Mesenchymal stem cell (in vitro differentiated cells and primary cell): ENCODE data around the gene MYCT1.

Experiments used
- DNase-seq: peaks from one replicate; pipeline ENCODE4 v3.0.0-alpha.2; 2013
- H2AFZ ChIP-seq: one replicate; pipeline ENCODE4 v1.6.1; 2013; ENCODE audit warnings: low read depth, mild to moderate bottlenecking, control low read depth, inconsistent platforms, low read length, moderate library complexity
- H2AK5ac ChIP-seq: 2 replicates; pipeline ENCODE4 v1.6.1; 2013; ENCODE audit warnings: low read length, moderate library complexity, mild to moderate bottlenecking, inconsistent platforms; ENCODE audit not compliant: severe bottlenecking
- H2BK120ac ChIP-seq: one replicate; pipeline ENCODE4 v1.6.1; 2013; ENCODE audit warnings: low read depth, mild to moderate bottlenecking, inconsistent platforms, low read length, moderate library complexity
- H2BK12ac ChIP-seq, 2 experiments: one replicate each; pipeline ENCODE4 v1.6.1; 2013; ENCODE audit warnings: inconsistent platforms in 2 of 2, low read length in 2 of 2, mild to moderate bottlenecking in 2 of 2, moderate library complexity in 2 of 2, control low read depth in 1 of 2
- H2BK15ac ChIP-seq: one replicate; pipeline ENCODE4 v1.6.1; 2013; ENCODE audit warnings: mild to moderate bottlenecking, low read depth, inconsistent platforms; ENCODE audit not compliant: poor library complexity, severe bottlenecking
- H2BK5ac ChIP-seq: 2 replicates; pipeline ENCODE4 v1.6.1; 2013; ENCODE audit warnings: low read depth, mild to moderate bottlenecking, low read length, control low read depth, inconsistent platforms; ENCODE audit not compliant: poor library complexity, severe bottlenecking
- H3K14ac ChIP-seq, 2 experiments: one replicate each; pipeline ENCODE4 v1.6.1; 2013; ENCODE audit warnings: inconsistent platforms in 2 of 2, low read length in 2 of 2, control low read depth in 1 of 2, mild to moderate bottlenecking in 1 of 2, moderate library complexity in 1 of 2
- H3K18ac ChIP-seq, 2 experiments: one replicate each; pipeline ENCODE4 v1.6.1; 2013; ENCODE audit warnings: inconsistent platforms in 2 of 2, low read length in 2 of 2, control low read depth in 1 of 2, low read depth in 1 of 2, mild to moderate bottlenecking in 1 of 2
- H3K23ac ChIP-seq, 2 experiments: one replicate each; pipeline ENCODE4 v1.6.1; 2013; ENCODE audit warnings: inconsistent platforms in 2 of 2, low read length in 2 of 2, mild to moderate bottlenecking in 2 of 2, moderate library complexity in 2 of 2, control low read depth in 1 of 2
- H3K27ac ChIP-seq: 2 replicates; pipeline ENCODE4 v1.5.1; 2013; ENCODE audit warnings: mild to moderate bottlenecking, moderate library complexity, low read length, control low read depth, inconsistent platforms; ENCODE audit not compliant: poor library complexity, severe bottlenecking
- H3K27me3 ChIP-seq, 2 experiments: 2 replicates each; pipeline versions ENCODE4 v1.6.1 to v1.7.0; 2013; ENCODE audit warnings: low read length in 2 of 2, mild to moderate bottlenecking in 2 of 2, moderate library complexity in 2 of 2, control low read depth in 1 of 2, inconsistent platforms in 1 of 2; ENCODE audit not compliant: control insufficient read depth in 1 of 2, insufficient read depth in 1 of 2
- H3K36me3 ChIP-seq, 2 experiments: 2 replicates each; pipeline versions ENCODE4 v1.6.1 to v1.7.0; 2013; ENCODE audit warnings: low read length in 2 of 2, control low read depth in 1 of 2, inconsistent platforms in 1 of 2, low read depth in 1 of 2, mild to moderate bottlenecking in 1 of 2; ENCODE audit not compliant: insufficient read depth in 2 of 2, control insufficient read depth in 1 of 2
- H3K4ac ChIP-seq, 2 experiments: one replicate each; pipeline ENCODE4 v1.6.1; 2013; ENCODE audit warnings: inconsistent platforms in 2 of 2, low read length in 2 of 2, mild to moderate bottlenecking in 2 of 2, moderate library complexity in 2 of 2, control low read depth in 1 of 2, low read depth in 1 of 2
- H3K4me1 ChIP-seq: 2 replicates; pipeline ENCODE4 v1.6.1; 2013; ENCODE audit warnings: low read depth, low read length, control low read depth; ENCODE audit not compliant: control insufficient read depth, insufficient read depth
- H3K4me2 ChIP-seq: 2 replicates; pipeline ENCODE4 v1.6.1; 2013; ENCODE audit warnings: low read length, mild to moderate bottlenecking, inconsistent platforms; ENCODE audit not compliant: poor library complexity, severe bottlenecking
- H3K4me3 ChIP-seq, 2 experiments: 2 replicates each; pipeline versions ENCODE4 v1.5.1 to v1.7.0; 2013; ENCODE audit warnings: low read length in 2 of 2, mild to moderate bottlenecking in 2 of 2, control low read depth in 1 of 2, low read depth in 1 of 2; ENCODE audit not compliant: insufficient read depth in 1 of 2
- H3K79me1 ChIP-seq: replicated peaks from 2 replicates; pipeline ENCODE4 v1.6.1; 2013; ENCODE audit warnings: mild to moderate bottlenecking, control low read depth, low read length, inconsistent platforms; ENCODE audit not compliant: poor library complexity, severe bottlenecking
- H3K9ac ChIP-seq: 2 replicates; pipeline ENCODE4 v1.7.0; 2013; ENCODE audit warnings: mild to moderate bottlenecking, low read length, moderate library complexity
- H3K9me3 ChIP-seq: 2 replicates; pipeline ENCODE4 v1.7.0; 2013; ENCODE audit warnings: mild to moderate bottlenecking, low read length; ENCODE audit not compliant: control insufficient read depth
- H4K8ac ChIP-seq: one replicate; pipeline ENCODE4 v1.6.1; 2013; ENCODE audit warnings: inconsistent platforms, mild to moderate bottlenecking, low read length, moderate library complexity
- H4K91ac ChIP-seq: one replicate; pipeline ENCODE4 v1.6.1; 2013; ENCODE audit warnings: mild to moderate bottlenecking, low read length, inconsistent platforms
- WGBS: methylation state at CpG from one replicate; pipeline ENCODE4 v1.1.7; 2013; ENCODE audit warnings: mixed read lengths; 5-methylcytosine and 5-hydroxymethylcytosine counted together

MYCT1 gene

GRCh38 chr6:152771061-152771687, 73.5 kb downstream of the MYCT1 start:
- Histone ChIP-seq H3K9ac (no peak overlapping the region), H3K18ac (no peak overlapping the region), H3K79me1 (no peaks in the 10 kb centered on the region), H3K4me3 (no peak overlapping the region), H3K4ac (no peak overlapping the region), H4K8ac (no peak overlapping the region), H2BK5ac (no peak overlapping the region), H3K4me1 (no peaks in the 10 kb centered on the region), H3K23ac (no peak overlapping the region), H2BK120ac (no peak overlapping the region), H3K9me3 (no peaks in the 10 kb centered on the region), H2BK15ac (no peak overlapping the region), H3K36me3 (no peaks in the 10 kb centered on the region), H3K27ac (no peak overlapping the region), H3K14ac (no peak overlapping the region), H4K91ac (no peak overlapping the region), H2BK12ac (no peak overlapping the region), H2AFZ (no peak overlapping the region), H2AK5ac (no peak overlapping the region), H3K27me3 (no peaks in the 10 kb centered on the region), H3K4me2 (no peak overlapping the region)
- no peak for DNase-seq
- 77% methylated on average over 3 of the region's 5 CpGs for WGBS
